Astrocyte (in vitro differentiated cells and primary cell): Measurements from ENCODE around the gene SRL. TPM values are rescaled to one million over a fixed set of nuclear protein-coding genes. Genes with fewer than 3 reads are reported as not detected.

Source experiments
- DNase-seq: peaks from one replicate; pipeline ENCODE4 v3.0.0-alpha.2; 2010; ENCODE audit warnings: low read depth
- FAIRE-seq: peaks from 2 replicates; lab custom pipeline; 2011; peaks lifted over from hg19 to GRCh38; lab: Jason Lieb, UNC
- H2AFZ ChIP-seq: 2 replicates; pipeline ENCODE4 v1.6.0; 2012; ENCODE audit warnings: low read depth, low read length, inconsistent platforms
- H3K27ac ChIP-seq: 2 replicates; pipeline ENCODE4 v1.5.1; 2011; ENCODE audit warnings: low read depth, low read length, inconsistent platforms
- H3K27me3 ChIP-seq: 2 replicates; pipeline ENCODE4 v1.6.0; 2011; ENCODE audit warnings: low read length, inconsistent platforms; ENCODE audit not compliant: insufficient read depth
- H3K36me3 ChIP-seq: 2 replicates; pipeline ENCODE4 v1.5.1; 2011; ENCODE audit warnings: low read length, inconsistent platforms; ENCODE audit not compliant: insufficient read depth
- H3K4me1 ChIP-seq: 2 replicates; pipeline ENCODE4 v1.5.1; 2011; ENCODE audit warnings: low read length, inconsistent platforms; ENCODE audit not compliant: insufficient read depth
- H3K4me2 ChIP-seq: 2 replicates; pipeline ENCODE4 v1.6.0; 2012; ENCODE audit warnings: low read length, inconsistent platforms
- H3K4me3 ChIP-seq: 2 replicates; pipeline ENCODE4 v1.5.1; 2011; ENCODE audit warnings: low read depth, mild to moderate bottlenecking, low read length, inconsistent platforms; ENCODE audit not compliant: insufficient read depth
- H3K79me2 ChIP-seq: 2 replicates; pipeline ENCODE4 v1.6.0; 2012; ENCODE audit warnings: mild to moderate bottlenecking, low read length, inconsistent platforms; ENCODE audit not compliant: insufficient read depth
- H3K9ac ChIP-seq: 2 replicates; pipeline ENCODE4 v1.6.0; 2012; ENCODE audit warnings: mild to moderate bottlenecking, low read length, inconsistent platforms
- H3K9me3 ChIP-seq: 2 replicates; pipeline ENCODE4 v1.5.1; 2012; ENCODE audit warnings: low read depth, mild to moderate bottlenecking, low read length, inconsistent platforms; ENCODE audit not compliant: insufficient read depth
- H4K20me1 ChIP-seq: 2 replicates; pipeline ENCODE4 v1.6.0; 2012; ENCODE audit warnings: low read length, inconsistent platforms; ENCODE audit not compliant: insufficient read depth
- H3K27ac Mint-ChIP-seq: one replicate; pipeline ENCODE4 v1.8.0; 2021; ENCODE audit warnings: mild to moderate bottlenecking, mixed read lengths; ENCODE audit not compliant: unreplicated experiment
- H3K27me3 Mint-ChIP-seq: one replicate; pipeline ENCODE4 v1.8.0; 2021; ENCODE audit warnings: low read depth, mixed read lengths; ENCODE audit not compliant: unreplicated experiment
- H3K36me3 Mint-ChIP-seq: one replicate; pipeline ENCODE4 v1.8.0; 2021; ENCODE audit warnings: low read depth, mixed read lengths; ENCODE audit not compliant: unreplicated experiment
- H3K4me1 Mint-ChIP-seq: one replicate; pipeline ENCODE4 v1.8.0; 2021; ENCODE audit warnings: low read depth, mixed read lengths; ENCODE audit not compliant: unreplicated experiment
- H3K4me3 Mint-ChIP-seq: one replicate; pipeline ENCODE4 v1.8.0; 2021; ENCODE audit warnings: mild to moderate bottlenecking, moderate library complexity, mixed read lengths; ENCODE audit not compliant: unreplicated experiment
- H3K9me3 Mint-ChIP-seq: one replicate; pipeline ENCODE4 v1.8.0; 2021; ENCODE audit warnings: mild to moderate bottlenecking, mixed read lengths; ENCODE audit not compliant: unreplicated experiment
- EZH2 ChIP-seq: IDR thresholded peaks from 2 replicates; pipeline ENCODE4 v1.6.1; 2012; ENCODE audit warnings: mild to moderate bottlenecking, low read length, inconsistent platforms; ENCODE audit not compliant: insufficient read depth
- total RNA-seq: library from RNA; stranded (reverse); gene quantifications from 2 replicates; pipeline ENCODE4 v1.2.1, GENCODE V29; 2021
- TF ChIP-seq, protein P1 (sequence below): IDR thresholded peaks from 2 replicates; pipeline ENCODE4 v1.5.1; 2011; ENCODE audit warnings: low read depth, mild to moderate bottlenecking, inconsistent platforms, low read length, moderate library complexity; ENCODE audit not compliant: insufficient read depth

The SRL gene
- total RNA-seq, 1 donor from 2014 or later: not detected

GRCh38 chr16:4175849-4176248, 66.0 kb downstream of the SRL start:
- Mint-ChIP-seq H3K27me3 (peaks cover 3% of the 10 kb centered on the region), H3K9me3 (peaks cover 2% of the 10 kb centered on the region), H3K27ac (no peak overlapping the region), H3K4me3 (peak overlapping the region; percentile 58), H3K4me1 (peaks cover 19% of the 10 kb centered on the region), H3K36me3 (no peaks in the 10 kb centered on the region)
- FAIRE-seq (no peak), DNase-seq (peak; percentile 26)
- H3K9me3 ChIP-seq: no peaks in the 10 kb centered on the region
- peaks cover 12% of the 10 kb centered on the region for H3K4me1 ChIP-seq
- no peak overlapping the region for H3K4me3 ChIP-seq
- H3K4me2 ChIP-seq: no peak overlapping the region
- H3K9ac ChIP-seq: no peak overlapping the region
- H3K79me2 ChIP-seq: no peaks in the 10 kb centered on the region
- no peak overlapping the region for H2AFZ ChIP-seq
- no peaks in the 10 kb centered on the region for H3K27me3 ChIP-seq
- no peak for TF ChIP-seq EZH2
- TF ChIP-seq, protein P1, sequence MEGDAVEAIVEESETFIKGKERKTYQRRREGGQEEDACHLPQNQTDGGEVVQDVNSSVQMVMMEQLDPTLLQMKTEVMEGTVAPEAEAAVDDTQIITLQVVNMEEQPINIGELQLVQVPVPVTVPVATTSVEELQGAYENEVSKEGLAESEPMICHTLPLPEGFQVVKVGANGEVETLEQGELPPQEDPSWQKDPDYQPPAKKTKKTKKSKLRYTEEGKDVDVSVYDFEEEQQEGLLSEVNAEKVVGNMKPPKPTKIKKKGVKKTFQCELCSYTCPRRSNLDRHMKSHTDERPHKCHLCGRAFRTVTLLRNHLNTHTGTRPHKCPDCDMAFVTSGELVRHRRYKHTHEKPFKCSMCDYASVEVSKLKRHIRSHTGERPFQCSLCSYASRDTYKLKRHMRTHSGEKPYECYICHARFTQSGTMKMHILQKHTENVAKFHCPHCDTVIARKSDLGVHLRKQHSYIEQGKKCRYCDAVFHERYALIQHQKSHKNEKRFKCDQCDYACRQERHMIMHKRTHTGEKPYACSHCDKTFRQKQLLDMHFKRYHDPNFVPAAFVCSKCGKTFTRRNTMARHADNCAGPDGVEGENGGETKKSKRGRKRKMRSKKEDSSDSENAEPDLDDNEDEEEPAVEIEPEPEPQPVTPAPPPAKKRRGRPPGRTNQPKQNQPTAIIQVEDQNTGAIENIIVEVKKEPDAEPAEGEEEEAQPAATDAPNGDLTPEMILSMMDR: no peak
- H4K20me1 ChIP-seq: no peaks in the 10 kb centered on the region
- no peaks in the 10 kb centered on the region for H3K36me3 ChIP-seq
- H3K27ac ChIP-seq: no peak overlapping the region

GRCh38 chr16:4172070-4172469, 69.8 kb downstream of the SRL start:
- Mint-ChIP-seq H3K4me1 (peaks cover 23% of the 10 kb centered on the region), H3K27ac (peak overlapping the region; percentile 1), H3K9me3 (no peaks in the 10 kb centered on the region), H3K27me3 (peaks cover 4% of the 10 kb centered on the region), H3K36me3 (no peaks in the 10 kb centered on the region), H3K4me3 (no peak overlapping the region)
- peak overlapping the region; percentile 45 for H3K27ac ChIP-seq
- FAIRE-seq (peak; percentile 90), DNase-seq (peak; percentile 67)
- H3K4me2 ChIP-seq: peak overlapping the region; percentile 16
- H3K4me1 ChIP-seq: peaks cover 8% of the 10 kb centered on the region
- no peaks in the 10 kb centered on the region for H3K27me3 ChIP-seq
- peak overlapping the region; percentile 9 for H3K9ac ChIP-seq
- no peaks in the 10 kb centered on the region for H3K9me3 ChIP-seq
- H3K4me3 ChIP-seq: no peak overlapping the region
- no peaks in the 10 kb centered on the region for H4K20me1 ChIP-seq
- H2AFZ ChIP-seq: peak overlapping the region; percentile 29
- TF ChIP-seq, protein P1: no peak
- TF ChIP-seq EZH2: no peak
- no peaks in the 10 kb centered on the region for H3K79me2 ChIP-seq
- H3K36me3 ChIP-seq: no peaks in the 10 kb centered on the region

DNA sequence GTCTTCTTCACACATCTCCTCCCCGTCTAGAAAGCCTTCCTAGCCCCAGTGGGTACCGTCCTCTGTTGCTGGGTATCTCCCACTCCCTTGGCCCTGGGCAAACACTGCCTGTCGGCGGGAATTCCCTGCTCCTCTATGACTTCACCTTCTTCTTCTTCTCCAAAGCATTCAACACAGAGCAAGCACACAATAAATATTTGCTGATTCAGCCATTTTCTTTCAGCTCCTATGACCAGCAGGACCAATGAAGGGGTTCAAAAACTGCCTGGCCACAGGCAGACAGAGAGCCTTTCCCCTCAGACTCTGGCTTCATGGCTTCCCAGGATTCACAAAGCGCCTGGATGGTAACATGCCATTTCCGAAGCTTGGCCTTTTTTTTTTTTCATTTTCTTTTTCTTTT, 72.5 kb downstream of the SRL start:
- Histone ChIP-seq H3K79me2 (no peaks in the 10 kb centered on the region), H3K36me3 (no peaks in the 10 kb centered on the region), H3K27me3 (no peaks in the 10 kb centered on the region), H3K4me2 (no peak overlapping the region), H3K27ac (no peak overlapping the region), H4K20me1 (no peaks in the 10 kb centered on the region), H3K4me1 (peaks cover 4% of the 10 kb centered on the region), H3K9me3 (no peaks in the 10 kb centered on the region), H2AFZ (no peak overlapping the region), H3K9ac (no peak overlapping the region), H3K4me3 (no peak overlapping the region)
- TF ChIP-seq, protein P1: no peak
- no peak for TF ChIP-seq EZH2
- Mint-ChIP-seq H3K27ac (no peak overlapping the region), H3K4me3 (no peak overlapping the region), H3K9me3 (no peaks in the 10 kb centered on the region), H3K27me3 (peaks cover 9% of the 10 kb centered on the region), H3K4me1 (peaks cover 9% of the 10 kb centered on the region), H3K36me3 (no peaks in the 10 kb centered on the region)
- no peak for DNase-seq
- no peak for FAIRE-seq
